Activated CD4-positive, alpha-beta T cell treated with anti-CD3 and anti-CD28 coated beads for 24 hours (primary cell): ENCODE measurements around the gene MSS51.
"Not testable (repeated sequence)": the region's sequence is repeated elsewhere in the genome, so short reads cannot be mapped to it uniquely, and the experiment has no call there.

Source experiments
- DNase-seq, 2 donors: peaks; one replicate each; pipeline ENCODE4 v3.0.0-alpha.2; 2020; ENCODE audit warnings: low read depth in 2 of 2

Gene MSS51

GRCh38 chr10:73414230-73414945 is 19.0 kb downstream of the MSS51 start:
- no peak for DNase-seq

- peak; percentile 91 to 92 for DNase-seq
These were observed 19.7 kb downstream of the MSS51 start, which contains the start of gene ANXA7 for GRCh38 chr10:73413528-73414229. Gene ANXA7 (minus strand): TSS chr10:73414058. CDS start chr10:73400856, 13,202 bp downstream.

- DNase-seq = no peak
These were observed 20.2 kb downstream of the MSS51 start for GRCh38 chr10:73413108-73413527.

GRCh38 chr10:73410897-73411296 is 22.5 kb downstream of the MSS51 start:
- no peak for DNase-seq

- DNase-seq = no peak
These were observed 24.3 kb downstream of the MSS51 start for GRCh38 chr10:73408978-73409521.

- no peak for DNase-seq
These were observed 25.3 kb downstream of the MSS51 start for GRCh38 chr10:73408061-73408460.

GRCh38 chr10:73407495-73407894 is 25.9 kb downstream of the MSS51 start:
- DNase-seq = no peak

- no peak for DNase-seq
These were observed 26.5 kb downstream of the MSS51 start for GRCh38 chr10:73406846-73407245.

GRCh38 chr10:73405556-73405955 is 27.8 kb downstream of the MSS51 start:
- DNase-seq = no peak

- no peak for DNase-seq
These were observed 28.7 kb downstream of the MSS51 start for GRCh38 chr10:73404690-73405089.

GRCh38 chr10:73401636-73402035 is 31.7 kb downstream of the MSS51 start:
- no peak for DNase-seq

GRCh38 chr10:73399063-73399462 is 34.3 kb downstream of the MSS51 start:
- no peak for DNase-seq

- DNase-seq = no peak
These were observed 35.3 kb downstream of the MSS51 start for GRCh38 chr10:73398024-73398423.

- not testable (repeated sequence) for DNase-seq
These were observed 39.0 kb downstream of the MSS51 start for GRCh38 chr10:73394325-73394724.

GRCh38 chr10:73388228-73388627 is 45.1 kb downstream of the MSS51 start:
- DNase-seq = no peak

GRCh38 chr10:73386583-73386982 is 46.8 kb downstream of the MSS51 start:
- DNase-seq = no peak

GRCh38 chr10:73379064-73379748 is 54.2 kb downstream of the MSS51 start:
- DNase-seq = no peak

- DNase-seq = no peak
These were observed 56.7 kb downstream of the MSS51 start for GRCh38 chr10:73376679-73377078.
